DMS 273 (cell line): ENCODE measurements around the gene GRM1.

Source experiments
- DNase-seq: peaks from one replicate; lab custom pipeline; 2025; ENCODE audit not compliant: unreplicated experiment; lab: John Stamatoyannopoulos, UW

The GRM1 gene

GRCh38 chr6:146095481-146095880 lies 66.6 kb downstream of the GRM1 start:
- no peak for DNase-seq

- DNase-seq: no peak
Observed at GRCh38 chr6:146097586-146097985, 68.7 kb downstream of the GRM1 start.

GRCh38 chr6:146100776-146101175 lies 71.9 kb downstream of the GRM1 start:
- no peak for DNase-seq

- no peak for DNase-seq
Observed at GRCh38 chr6:146103416-146104072, 74.7 kb downstream of the GRM1 start.

GRCh38 chr6:146106532-146106931 lies 77.7 kb downstream of the GRM1 start:
- DNase-seq: no peak

GRCh38 chr6:146110990-146111389 lies 82.1 kb downstream of the GRM1 start:
- DNase-seq: no peak

GRCh38 chr6:146111881-146112450 lies 83.1 kb downstream of the GRM1 start:
- no peak for DNase-seq

GRCh38 chr6:146113084-146113623 lies 84.3 kb downstream of the GRM1 start:
- no peak for DNase-seq

- no peak for DNase-seq
Observed at GRCh38 chr6:146123616-146124015, 94.8 kb downstream of the GRM1 start.

GRCh38 chr6:146127447-146128215 lies 98.8 kb downstream of the GRM1 start:
- DNase-seq: no peak

- no peak for DNase-seq
Observed at GRCh38 chr6:146133866-146134265, 105.0 kb downstream of the GRM1 start.

- DNase-seq: no peak
Observed at GRCh38 chr6:146135167-146135566, 106.3 kb downstream of the GRM1 start.

- DNase-seq: no peak
Observed at GRCh38 chr6:146146836-146147235, 118.0 kb downstream of the GRM1 start.

- DNase-seq: no peak
Observed at GRCh38 chr6:146149770-146150169, 120.9 kb downstream of the GRM1 start.

GRCh38 chr6:146153040-146153758 lies 124.3 kb downstream of the GRM1 start:
- DNase-seq: no peak

- no peak for DNase-seq
Observed at GRCh38 chr6:146154197-146154596, 125.3 kb downstream of the GRM1 start.

- DNase-seq: no peak
Observed at GRCh38 chr6:146161664-146162063, 132.8 kb downstream of the GRM1 start.

GRCh38 chr6:146169872-146170271 lies 141.0 kb downstream of the GRM1 start:
- DNase-seq: no peak

GRCh38 chr6:146177785-146178184 lies 148.9 kb downstream of the GRM1 start:
- no peak for DNase-seq

- DNase-seq: no peak
Observed at GRCh38 chr6:146183831-146184230, 155.0 kb downstream of the GRM1 start.

GRCh38 chr6:146184701-146185100 lies 155.8 kb downstream of the GRM1 start:
- no peak for DNase-seq
